ENCODE data around the gene ATG4A.
A peak's percentile ranks its signal among the peaks of the same experiment; 100 is the strongest.

The ATG4A gene

DNA sequence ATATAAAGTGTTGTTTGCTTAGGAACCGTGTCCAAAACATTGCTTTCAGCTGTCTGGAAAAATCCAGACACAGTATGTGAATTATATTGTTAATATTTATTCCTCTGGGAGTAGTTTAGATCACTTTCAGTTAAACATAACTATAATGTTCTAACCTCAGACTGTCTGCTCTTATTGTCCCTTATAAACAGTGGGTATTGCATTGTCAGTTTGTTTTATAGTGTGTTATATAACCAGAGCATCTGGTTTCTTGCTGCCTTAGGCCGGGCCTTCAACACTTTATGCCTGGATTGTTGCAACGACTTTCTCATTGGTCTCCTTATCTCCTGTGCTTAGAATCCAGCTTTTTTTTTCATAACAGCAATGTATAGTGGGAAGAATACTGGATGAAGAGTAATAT lies 26.4 kb downstream of the ATG4A start:
- no peak for DNase-seq (ENCODE audit: low read depth)
- H3K4me3 ChIP-seq (ENCODE audit: low read depth, low read length) = no peak overlapping the region

DNA sequence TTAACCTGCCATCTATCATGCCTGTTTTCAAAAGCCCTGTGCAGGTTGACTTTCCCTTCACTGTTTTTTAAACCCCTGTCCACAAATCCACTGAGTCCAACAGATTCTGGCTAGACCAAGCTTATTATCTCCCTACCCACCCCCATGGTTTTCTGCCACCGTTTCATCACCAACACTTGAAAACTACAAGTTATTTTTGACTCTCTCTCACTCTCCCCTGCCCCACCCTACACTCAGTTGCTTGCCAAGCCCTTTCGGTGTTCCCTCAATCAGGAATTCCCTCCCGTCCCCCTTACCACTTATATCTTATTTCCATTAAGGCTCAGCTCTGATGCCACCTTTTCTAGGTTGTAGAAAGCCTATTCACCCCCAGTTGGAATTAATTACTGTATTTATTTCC lies 29.7 kb downstream of the ATG4A start:
- no peak for DNase-seq (ENCODE audit: low read depth)
- H3K4me3 ChIP-seq (ENCODE audit: low read depth, low read length) = no peak overlapping the region

DNA sequence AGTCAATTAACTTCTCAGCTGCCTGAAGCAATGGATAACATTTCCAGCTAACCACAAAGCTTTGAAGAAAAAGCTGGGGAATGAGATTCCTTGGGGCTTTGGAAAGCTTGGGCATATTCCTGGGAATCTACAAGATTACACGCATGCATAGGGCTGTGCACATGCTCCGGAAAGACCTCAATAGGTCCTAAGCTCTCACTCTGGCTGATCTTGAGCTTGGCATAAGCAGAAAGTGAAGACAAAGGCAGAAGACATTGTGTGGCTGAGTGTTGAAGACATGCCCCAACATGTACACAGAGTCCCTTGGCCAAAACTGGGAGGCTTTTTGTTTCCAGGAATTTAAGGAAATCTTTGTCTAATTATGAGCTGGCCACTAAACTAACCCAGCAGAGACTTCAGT lies 31.2 kb downstream of the ATG4A start:
- no peak overlapping the region for H3K4me3 ChIP-seq (ENCODE audit: low read depth, low read length)
- DNase-seq (ENCODE audit: low read depth) = peak; percentile 9

DNA sequence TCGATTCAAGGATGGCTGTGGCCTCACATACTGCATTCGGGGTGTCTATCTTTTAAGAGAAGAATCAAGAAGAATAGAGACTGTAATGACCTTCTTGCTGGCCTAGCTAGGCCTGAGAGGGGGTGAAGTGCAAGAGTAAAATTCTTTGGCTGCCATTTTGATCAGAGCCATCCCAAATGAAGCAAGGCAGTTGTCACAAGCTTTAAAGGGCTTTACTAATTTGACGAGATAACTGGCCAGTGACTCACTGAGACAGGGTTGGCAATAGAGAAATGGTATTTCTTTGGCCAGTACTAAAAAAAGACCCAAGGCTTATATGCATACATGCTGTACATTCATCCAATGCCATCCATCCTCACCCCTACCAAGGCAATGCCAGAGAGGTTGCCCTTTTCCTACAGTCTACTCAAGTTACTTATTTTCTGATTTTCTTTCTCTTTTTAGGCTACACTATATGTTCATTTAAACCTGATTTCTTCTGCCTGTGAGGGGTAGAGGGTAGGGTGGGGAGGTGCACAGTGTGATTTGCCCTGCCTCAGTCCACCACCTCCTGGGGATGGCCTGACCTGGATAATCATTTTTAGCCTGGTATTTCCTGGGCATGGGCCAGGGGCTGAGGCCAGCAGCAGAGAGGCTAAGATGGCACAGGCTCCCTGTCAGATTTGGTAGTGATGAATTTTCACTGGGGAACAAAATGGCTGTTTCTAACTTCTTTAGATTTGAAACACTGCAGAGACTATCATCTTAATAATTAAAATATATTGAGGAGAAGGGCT lies 32.2 kb downstream of the ATG4A start:
- no peak overlapping the region for H3K4me3 ChIP-seq (ENCODE audit: low read depth, low read length)
- DNase-seq (ENCODE audit: low read depth) = no peak

DNA sequence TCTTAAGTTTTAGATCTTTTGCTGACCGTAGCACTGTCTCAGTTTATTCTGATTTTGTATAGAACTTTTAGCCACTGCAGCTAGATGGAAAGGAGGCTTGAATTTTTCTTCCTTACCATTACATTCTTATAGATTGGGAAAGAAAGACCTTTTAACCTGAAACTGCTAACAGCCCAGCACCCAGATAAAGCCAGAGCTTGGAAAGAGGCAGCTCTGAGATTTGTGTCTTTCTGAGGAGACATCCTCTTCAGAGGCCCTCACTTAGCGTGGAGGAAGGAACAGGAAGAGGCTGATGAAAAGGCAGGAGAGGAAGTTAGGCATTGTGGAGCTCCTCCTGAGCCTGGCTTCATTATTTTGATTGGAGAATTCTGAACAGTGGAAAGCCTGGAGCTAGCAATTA lies 35.1 kb downstream of the ATG4A start:
- H3K4me3 ChIP-seq (ENCODE audit: low read depth, low read length) = no peak overlapping the region
- no peak for DNase-seq (ENCODE audit: low read depth)

DNA sequence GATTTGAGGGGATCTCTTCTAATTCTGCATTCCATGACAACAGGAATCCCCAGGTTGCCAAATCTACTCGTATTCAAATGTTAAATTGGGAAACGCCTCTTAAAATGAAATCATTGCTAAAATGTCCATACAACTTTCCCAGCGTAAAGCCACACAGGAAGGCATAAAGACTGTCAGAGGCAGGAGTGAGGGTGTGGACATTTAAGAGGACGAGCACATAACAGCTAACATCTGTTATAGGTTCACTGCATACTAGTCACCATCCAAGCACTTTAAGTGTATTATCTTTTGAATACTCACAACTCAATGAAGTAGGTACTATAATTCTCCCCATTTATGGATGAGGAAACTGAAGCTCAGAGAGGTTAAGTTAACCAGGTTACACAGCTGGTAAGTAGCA lies 35.6 kb downstream of the ATG4A start:
- DNase-seq (ENCODE audit: low read depth) = no peak

DNA sequence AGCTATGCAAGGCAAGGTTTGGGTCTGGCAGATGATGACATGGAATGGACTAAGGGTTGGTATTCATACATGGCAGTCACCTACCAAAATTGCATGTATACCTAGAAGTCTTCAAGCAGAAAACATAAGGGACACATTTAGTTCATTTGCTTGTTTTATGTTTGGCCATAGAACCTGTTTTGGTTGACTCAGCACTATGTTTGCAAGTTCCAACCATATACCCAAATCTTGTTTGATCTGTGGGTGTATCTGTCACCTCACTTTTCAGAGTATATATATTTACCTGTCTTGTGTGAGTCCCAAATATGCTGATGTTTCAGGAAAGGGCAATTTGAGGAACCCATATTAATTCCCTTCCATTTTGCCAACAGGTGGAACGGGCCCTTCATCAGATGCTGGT lies 39.3 kb downstream of the ATG4A start:
- H3K4me3 ChIP-seq (ENCODE audit: low read depth, low read length) = no peak overlapping the region
- no peak for DNase-seq (ENCODE audit: low read depth)

More for the DNA sequence above, 35.6 kb downstream of the ATG4A start:
- no peak overlapping the region for H3K4me3 ChIP-seq (ENCODE audit: low read depth, low read length)

DNA sequence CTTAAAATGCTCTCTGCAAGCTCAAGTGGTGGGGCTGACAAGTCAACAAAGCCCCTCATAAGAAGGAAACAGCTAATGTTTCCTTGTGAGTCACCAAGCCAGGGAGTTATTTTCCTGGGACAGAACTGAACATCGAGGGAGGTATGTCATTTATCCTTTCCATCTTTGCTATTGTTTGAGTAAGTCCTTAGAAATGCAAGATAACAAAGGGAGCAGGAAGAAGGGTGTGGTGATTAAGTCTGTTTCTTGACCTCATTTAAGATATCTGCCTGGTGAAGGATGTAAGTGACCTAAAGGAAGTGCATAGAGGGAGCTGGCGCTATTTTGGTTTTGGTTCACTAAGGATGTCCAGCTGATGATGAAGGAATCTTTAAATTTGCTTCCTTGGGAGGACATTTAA lies 39.9 kb downstream of the ATG4A start:
- H3K4me3 ChIP-seq (ENCODE audit: low read depth, low read length) = no peak overlapping the region
- no peak for DNase-seq (ENCODE audit: low read depth)

DNA sequence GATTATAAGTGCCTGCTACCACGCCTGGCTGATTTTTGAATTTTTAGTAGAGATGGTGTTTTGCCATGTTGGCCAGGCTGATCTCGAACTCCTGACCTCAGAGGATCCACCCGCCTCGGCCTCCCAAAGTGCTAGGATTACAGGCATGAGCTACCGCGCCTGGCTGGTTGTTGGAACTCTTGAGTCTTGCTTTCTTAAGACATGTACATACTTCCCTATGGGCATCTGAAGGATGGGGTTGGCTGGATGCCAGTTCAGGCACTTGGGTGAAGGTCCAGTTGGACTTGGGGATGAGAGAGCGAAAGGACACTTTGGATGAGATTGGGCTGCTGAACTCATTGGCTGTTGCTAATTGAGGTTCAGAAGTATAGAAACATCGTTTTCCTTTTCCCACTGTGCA lies 40.5 kb downstream of the ATG4A start:
- DNase-seq (ENCODE audit: low read depth) = no peak
- no peak overlapping the region for H3K4me3 ChIP-seq (ENCODE audit: low read depth, low read length)

DNA sequence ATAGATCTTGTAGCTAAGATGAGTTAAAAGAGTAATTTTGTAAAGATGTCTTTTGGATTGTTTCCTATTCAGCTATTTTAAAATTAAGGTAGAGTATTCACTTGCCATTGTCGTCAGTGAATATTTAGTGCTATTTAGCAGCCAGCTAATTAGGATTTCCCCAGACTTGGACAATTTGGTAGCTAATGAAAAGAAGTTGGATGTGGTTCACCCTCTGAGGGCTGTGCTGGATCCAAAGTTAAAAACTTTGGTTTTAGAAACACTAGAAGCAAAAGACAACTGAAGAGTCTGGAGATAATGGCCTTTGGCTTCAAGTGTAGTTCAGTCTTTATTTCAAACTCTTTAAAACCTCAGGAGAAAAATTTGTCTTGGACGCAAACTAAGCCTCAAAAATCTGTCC lies 41.3 kb downstream of the ATG4A start:
- H3K4me3 ChIP-seq (ENCODE audit: low read depth, low read length) = no peak overlapping the region
- no peak for DNase-seq (ENCODE audit: low read depth)

DNA sequence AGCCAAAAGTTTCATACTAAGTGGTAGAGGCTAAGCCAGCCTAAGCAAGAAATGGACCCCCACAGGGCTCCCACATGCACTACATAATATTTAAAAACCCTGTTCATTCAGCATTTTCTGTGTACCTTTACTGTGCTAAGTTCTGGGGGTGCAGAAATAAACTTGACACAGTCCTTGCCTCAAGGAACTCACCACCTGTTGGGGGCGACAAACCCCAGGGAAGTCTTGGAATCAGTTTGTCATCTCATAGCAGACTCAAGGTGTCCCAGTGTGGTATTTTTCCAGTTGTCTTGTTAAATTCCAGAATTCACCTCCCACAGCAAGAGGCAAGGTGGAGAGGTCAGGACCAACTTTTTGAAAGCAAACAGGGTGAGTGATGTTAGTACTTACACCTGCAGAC lies 43.1 kb downstream of the ATG4A start:
- H3K4me3 ChIP-seq (ENCODE audit: low read depth, low read length) = no peak overlapping the region
- DNase-seq (ENCODE audit: low read depth) = no peak

DNA sequence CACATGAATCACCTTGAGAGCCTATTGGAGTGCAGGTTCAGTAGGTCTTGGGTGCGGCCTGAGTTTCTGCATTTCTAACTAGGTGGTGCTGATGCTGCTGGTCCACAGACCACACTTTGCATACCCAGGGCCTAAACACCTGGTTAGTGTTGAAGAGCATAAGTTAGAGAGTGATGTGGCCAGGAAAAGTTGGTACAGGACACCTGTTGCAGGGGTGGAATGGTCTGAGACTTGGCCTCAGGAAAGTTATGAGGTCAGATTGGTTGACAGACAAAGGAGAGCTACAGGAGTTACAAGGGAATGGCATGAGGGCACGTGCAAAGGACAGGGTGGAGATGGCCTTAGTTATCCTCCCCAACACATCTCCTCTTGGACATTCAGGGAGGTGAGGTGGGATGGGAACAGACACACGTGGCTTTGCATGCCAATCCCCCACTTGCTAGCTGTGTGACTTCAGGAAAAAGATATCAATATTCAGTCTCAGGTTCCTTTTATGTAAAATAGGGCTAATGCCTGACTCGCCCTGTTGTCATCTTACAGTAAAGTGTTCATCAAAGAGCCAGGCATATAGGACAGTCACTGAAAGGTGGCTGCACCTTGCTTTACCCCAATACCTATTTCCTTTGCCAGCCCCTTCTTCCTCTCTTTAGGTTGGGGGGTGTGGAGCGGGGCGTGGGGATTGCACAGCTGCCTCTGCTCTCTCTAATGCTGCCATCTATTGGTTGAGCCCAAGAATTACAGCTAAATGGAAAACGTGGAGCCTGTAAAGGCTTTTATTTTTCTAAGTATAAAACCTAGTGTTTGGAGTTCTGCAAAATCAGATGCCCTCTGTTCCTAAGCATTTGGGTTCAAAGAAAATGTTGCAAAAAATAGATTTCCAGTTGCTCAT lies 47.5 kb downstream of the ATG4A start:
- no peak for DNase-seq (ENCODE audit: low read depth)

DNA sequence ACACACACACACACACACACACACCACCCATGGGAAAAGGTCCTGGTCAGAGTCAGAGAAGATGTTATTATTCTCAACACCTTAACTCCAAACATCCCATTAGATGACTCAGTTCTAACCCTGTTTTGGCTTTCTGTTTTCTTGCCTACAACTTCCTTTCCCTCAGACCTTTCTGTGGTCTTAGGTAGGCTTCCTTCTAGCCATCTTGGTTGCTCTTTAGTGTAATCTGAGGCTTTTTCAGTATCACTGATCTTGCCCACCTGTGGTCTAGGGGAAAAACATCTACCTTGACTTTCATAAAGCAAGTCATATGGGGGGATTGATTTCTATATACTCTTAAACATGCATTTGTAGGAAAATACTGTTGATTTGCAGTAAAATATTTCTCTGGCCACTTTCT lies 56.9 kb downstream of the ATG4A start:
- no peak for DNase-seq (ENCODE audit: low read depth)

More for the DNA sequence above, 47.5 kb downstream of the ATG4A start:
- no peak overlapping the region for H3K4me3 ChIP-seq (ENCODE audit: low read depth, low read length)

DNA sequence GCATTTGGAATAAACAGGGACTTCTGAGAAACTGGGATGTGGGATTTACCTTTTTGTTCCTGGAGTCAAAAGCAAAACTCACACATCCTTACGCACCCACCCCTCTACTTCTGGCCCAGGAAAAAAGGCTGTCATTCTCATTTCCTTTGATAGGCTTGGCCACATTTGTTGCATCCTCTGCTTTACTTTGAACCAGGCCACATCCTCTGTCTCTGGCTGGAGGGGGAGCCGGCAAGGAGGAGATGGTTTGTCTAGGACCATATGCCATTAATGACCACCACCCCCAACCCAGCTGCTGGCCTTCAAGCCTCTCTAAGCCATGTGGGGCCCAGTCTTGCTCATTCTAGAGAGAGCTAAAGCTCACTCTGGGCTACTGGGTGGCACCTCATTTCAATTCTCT lies 64.5 kb downstream of the ATG4A start:
- H3K4me3 ChIP-seq (ENCODE audit: low read depth, low read length) = no peak overlapping the region
- no peak for DNase-seq (ENCODE audit: low read depth)

More for the DNA sequence above, 56.9 kb downstream of the ATG4A start:
- no peak overlapping the region for H3K4me3 ChIP-seq (ENCODE audit: low read depth, low read length)

DNA sequence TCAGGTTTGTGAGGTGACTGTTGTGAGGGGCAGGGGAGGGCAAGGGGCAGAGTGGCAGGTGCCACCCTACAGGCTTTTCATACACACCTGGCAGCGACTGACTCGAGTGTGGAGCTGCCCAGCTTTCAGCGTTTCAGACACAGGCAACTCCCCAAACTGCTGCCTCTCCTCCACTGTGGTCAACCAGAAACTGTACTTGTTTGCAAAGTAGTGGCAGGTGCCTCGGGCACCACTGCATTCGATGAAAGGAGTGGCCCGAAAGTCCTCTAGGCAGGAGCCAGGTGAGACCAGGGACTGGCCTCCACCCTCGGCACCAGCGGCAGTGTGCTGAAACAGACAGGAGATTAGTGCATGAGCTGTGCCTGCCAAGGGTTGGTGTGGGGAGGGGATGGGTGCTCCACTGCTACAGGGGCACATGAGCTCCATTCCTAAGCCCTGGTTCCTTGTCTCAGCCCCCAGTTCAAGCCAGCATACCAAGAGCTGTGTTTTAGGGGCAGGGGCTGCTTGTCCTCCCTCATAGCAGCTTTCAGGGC lies 65.4 kb downstream of the ATG4A start:
- H3K4me3 ChIP-seq (ENCODE audit: low read depth, low read length) = no peak overlapping the region
- no peak for DNase-seq (ENCODE audit: low read depth)

DNA sequence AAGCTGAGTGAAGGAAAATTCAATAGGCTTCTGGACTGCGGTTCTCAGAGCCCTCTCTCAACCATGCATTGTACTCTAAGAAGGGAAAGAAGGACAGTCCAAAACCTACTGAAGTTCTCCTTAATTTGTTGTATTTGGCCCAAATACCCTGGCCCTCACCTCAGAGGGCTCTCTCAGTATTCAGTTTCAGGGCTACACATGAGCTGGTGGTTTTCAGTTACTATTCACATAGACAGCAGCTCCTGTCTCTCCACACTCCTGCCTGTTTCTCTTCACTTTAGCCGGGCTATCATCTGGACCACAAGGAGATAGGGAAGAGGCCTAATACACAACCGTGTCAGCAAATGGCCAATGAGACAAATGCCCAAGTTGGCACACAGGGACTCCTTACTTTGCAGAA lies 66.0 kb downstream of the ATG4A start:
- no peak overlapping the region for H3K4me3 ChIP-seq (ENCODE audit: low read depth, low read length)
- DNase-seq (ENCODE audit: low read depth) = no peak

DNA sequence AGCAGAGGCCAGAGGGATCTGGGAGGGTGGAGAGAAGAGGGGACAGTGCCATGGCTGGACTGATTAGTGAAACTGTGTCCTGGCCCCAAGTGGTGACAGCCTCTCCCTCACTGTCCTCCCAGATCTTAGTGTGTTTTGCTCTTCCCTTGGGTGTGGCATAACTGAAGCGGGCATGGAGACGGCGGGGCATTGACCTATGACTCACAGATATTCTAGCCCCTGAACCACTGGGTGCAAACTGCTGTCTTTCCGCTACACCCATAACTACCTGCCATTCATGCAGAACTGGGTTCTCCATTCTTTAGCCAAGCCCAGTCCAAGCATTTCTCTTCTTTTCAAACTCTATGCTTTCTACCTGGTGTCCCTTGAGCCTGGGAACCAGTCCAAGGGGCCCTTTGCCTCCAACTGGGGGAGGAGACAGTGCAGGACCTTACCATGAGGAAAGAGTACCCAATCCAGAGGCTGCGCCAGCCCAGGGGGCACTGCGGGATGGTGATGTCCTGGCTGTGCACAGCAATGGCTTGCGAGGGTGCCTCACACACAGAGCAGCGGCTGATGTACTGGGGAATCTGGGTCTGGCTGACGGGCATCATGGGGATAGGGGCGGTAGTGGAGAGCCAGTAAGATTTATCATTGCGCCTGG lies 67.6 kb downstream of the ATG4A start:
- no peak overlapping the region for H3K4me3 ChIP-seq (ENCODE audit: low read depth, low read length)
- no peak for DNase-seq (ENCODE audit: low read depth)

DNA sequence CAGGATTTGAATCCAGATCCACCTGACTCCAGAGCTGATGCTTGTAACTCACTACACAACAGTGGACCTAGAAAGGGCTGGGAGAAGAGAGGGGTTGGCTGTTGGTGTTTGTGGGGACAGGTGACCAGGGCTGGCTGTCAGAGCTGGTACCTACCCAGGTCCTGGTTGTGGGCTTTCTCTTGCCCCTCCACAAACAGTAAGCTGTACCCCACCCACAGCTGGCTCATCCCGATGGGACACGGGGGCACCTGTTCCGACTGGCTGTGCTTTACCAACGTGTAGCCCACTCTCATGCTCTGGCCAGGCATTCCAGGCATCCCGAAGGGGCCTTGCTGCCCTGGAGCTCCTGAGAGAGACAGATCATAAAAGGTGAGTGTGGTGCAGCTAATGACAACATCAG lies 68.7 kb downstream of the ATG4A start:
- H3K4me3 ChIP-seq (ENCODE audit: low read depth, low read length) = no peak overlapping the region
- DNase-seq (ENCODE audit: low read depth) = no peak

DNA sequence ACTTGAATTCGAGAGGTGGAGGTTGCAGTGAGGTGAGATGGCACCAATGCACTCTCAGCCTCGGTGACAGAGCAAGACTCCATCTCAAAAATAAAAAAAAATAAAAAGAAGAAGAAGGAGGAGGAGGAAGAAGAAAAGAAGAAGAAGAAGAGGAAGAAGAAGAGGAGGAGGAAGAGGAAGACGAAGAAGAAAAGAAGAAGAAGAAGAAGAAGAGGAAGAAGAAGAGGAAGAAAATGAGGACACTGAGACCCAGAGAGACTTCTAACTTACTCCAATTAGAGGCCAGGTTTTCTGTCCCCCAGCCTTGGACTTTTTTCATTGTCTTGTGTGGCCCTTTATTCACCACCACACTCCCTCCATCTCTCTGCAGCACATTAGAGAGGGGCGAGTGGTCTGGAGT lies 70.7 kb downstream of the ATG4A start:
- no peak for DNase-seq (ENCODE audit: low read depth)
- H3K4me3 ChIP-seq (ENCODE audit: low read depth, low read length) = no peak overlapping the region

Data from skeletal muscle cell (primary cell).